Keratinocyte (primary cell): ENCODE data around the gene GATA2.

Experiments used
- CTCF ChIP-seq, 3 experiments: IDR thresholded peaks in 1 of 3; conservative IDR thresholded peaks in 1 of 3; optimal IDR thresholded peaks in 1 of 3; 2 replicates in 2 of 3; 3 replicates in 1 of 3; pipeline versions ENCODE3 to v1.5.1; 2011; ENCODE audit warnings: low read length in 3 of 3, mild to moderate bottlenecking in 3 of 3, moderate library complexity in 2 of 3, control low read depth in 1 of 3, inconsistent platforms in 1 of 3; ENCODE audit not compliant: insufficient read depth in 2 of 3; ENCODE audit errors: extremely low read depth in 1 of 3
- EZH2 ChIP-seq: IDR thresholded peaks from one replicate; pipeline ENCODE4 v1.6.1; 2012; ENCODE audit warnings: inconsistent platforms, mild to moderate bottlenecking, low read length, moderate library complexity

GRCh38 chr3:128473737-128474136 is 19.3 kb downstream of the GATA2 start:
- TF ChIP-seq CTCF (optimal IDR thresholded peaks at IDR 0.05 in 1 of 3, IDR thresholded peaks at IDR 0.05 in 1 of 3, conservative IDR thresholded peaks at IDR 0.05 in 1 of 3; ENCODE audit: extremely low read depth in 1 of 3, insufficient read depth in 2 of 3, low read length in 3 of 3) (no peak), EZH2 (no peak)
